Fibroblast of lung (primary cell): Measurements from ENCODE around the gene SPEF2.

ENCODE experiments used
- CTCF ChIP-seq, 2 donors: IDR thresholded peaks in 1 of 2; conservative IDR thresholded peaks in 1 of 2; 1 replicate in 1 of 2; 2 replicates in 1 of 2; pipeline ENCODE4 v1.5.1; 2011 to 2012; ENCODE audit warnings: low read length in 2 of 2, control low read depth in 1 of 2, inconsistent platforms in 1 of 2, low read depth in 1 of 2, mild to moderate bottlenecking in 1 of 2
- EZH2 ChIP-seq: IDR thresholded peaks from 2 replicates; pipeline ENCODE4 v1.5.1; 2012; ENCODE audit warnings: low read length, control low read depth, mild to moderate bottlenecking; ENCODE audit errors: missing control alignments

- TF ChIP-seq EZH2 (no peak), CTCF (conservative IDR thresholded peaks at IDR 0.05 in 1 of 2, IDR thresholded peaks at IDR 0.05 in 1 of 2; ENCODE audit: low read depth in 1 of 2, low read length in 2 of 2) (no peak)
Observed at GRCh38 chr5:35647128-35647527, 29.5 kb downstream of the SPEF2 start.
